Measurements from ENCODE around the gene SDCBP2.

- TF ChIP-seq ZNF70 (CRISPR knock-in tag; IDR thresholded peaks at IDR 0.05), result no peak
- no peak for TF ChIP-seq CSDC2 (CRISPR knock-in tag; IDR thresholded peaks at IDR 0.05)
- no peak for TF ChIP-seq ESRRG (CRISPR knock-in tag; IDR thresholded peaks at IDR 0.05)
- TF ChIP-seq ARNTL (CRISPR knock-in tag; IDR thresholded peaks at IDR 0.05; ENCODE audit: borderline replicate concordance, low read depth), result no peak
Observed at GRCh38 chr20:1367479-1367878, 38.5 kb upstream of the SDCBP2 start.
